GM12891 (cell line): Measurements from ENCODE around the gene PTPRD.

Experiments used
- PAX5 ChIP-seq: IDR thresholded peaks from 2 replicates; pipeline ENCODE4 v1.6.1; 2011; ENCODE audit warnings: low read length, moderate library complexity, mild to moderate bottlenecking; ENCODE audit not compliant: insufficient read depth, severe bottlenecking
- POLR2A ChIP-seq: IDR thresholded peaks from 2 replicates; pipeline ENCODE4 v1.6.1; 2011; ENCODE audit warnings: low read depth, low read length, control low read depth
- POLR2AphosphoS5 ChIP-seq: IDR thresholded peaks from 2 replicates; pipeline ENCODE4 v1.6.1; 2011; ENCODE audit warnings: low read depth, low read length, control low read depth

DNA sequence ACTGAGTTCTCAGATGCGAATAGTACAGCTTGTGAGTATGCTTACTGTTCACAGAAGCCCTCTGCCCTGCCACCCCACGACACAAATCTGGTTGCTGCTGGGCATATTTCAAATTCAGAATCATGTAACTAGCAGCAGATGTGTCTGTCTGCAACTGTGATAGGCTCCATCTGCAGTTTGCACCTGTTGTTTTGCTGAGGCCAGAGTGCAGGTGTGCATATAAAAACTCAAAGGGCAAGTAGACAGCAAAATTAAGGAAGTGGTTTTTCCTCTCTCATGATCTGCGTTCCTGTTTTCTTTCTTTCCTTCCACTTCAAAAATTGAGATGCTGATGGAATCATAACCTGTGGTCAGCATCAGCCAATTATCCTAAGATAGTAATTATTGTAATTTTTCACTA is 1000.5 kb downstream of the PTPRD start:
- no peak for TF ChIP-seq PAX5
- no peak for TF ChIP-seq POLR2AphosphoS5
- TF ChIP-seq POLR2A = no peak
